Adrenal gland (tissue), 12 donors: ENCODE results near the gene LZIC. TPM values are rescaled to one million over a fixed set of nuclear protein-coding genes. Genes with fewer than 3 reads are reported as not detected.

Source experiments
- DNase-seq, 7 donors: peaks; one replicate each; pipeline ENCODE4 v3.0.0-alpha.2; 2019 to 2020
- H3K27ac ChIP-seq, 5 donors: fragments of 200-600 bp; sonication (generic) in 4 of 5; 1 replicate in 3 of 5; 2 replicates in 2 of 5; pipeline versions ENCODE4 v1.5.1 to v1.8.0; 2016 to 2020; ENCODE audit warnings: mild to moderate bottlenecking in 1 of 5
- H3K27me3 ChIP-seq: fragments of 200-600 bp; 2 replicates; pipeline ENCODE4 v1.8.0; 2021
- H3K36me3 ChIP-seq, 2 donors: fragments of 200-600 bp; replicated peaks in 1 of 2; 1 replicate in 1 of 2; 2 replicates in 1 of 2; pipeline versions ENCODE4 v1.5.1 to v1.8.0; 2018 to 2022
- H3K4me1 ChIP-seq, 2 donors: fragments of 200-600 bp; replicated peaks in 1 of 2; 1 replicate in 1 of 2; 2 replicates in 1 of 2; pipeline versions ENCODE4 v1.5.1 to v1.8.0; 2018 to 2021
- H3K4me3 ChIP-seq, 4 donors: fragments of 200-600 bp; sonication (generic) in 3 of 4; one replicate each; pipeline ENCODE4 v1.5.1; 2016 to 2018
- H3K9me3 ChIP-seq, 3 donors: fragments of 200-600 bp; sonication (generic) in 1 of 3; replicated peaks in 1 of 3; 1 replicate in 2 of 3; 2 replicates in 1 of 3; pipeline versions ENCODE4 v1.5.1 to v1.8.0; 2016 to 2021
- CTCF ChIP-seq, 6 experiments: fragments of 450-650 bp in 4 of 6; fragments of 200-600 bp in 2 of 6; sonication (generic) in 1 of 6; IDR thresholded peaks; 1 replicate in 5 of 6; 2 replicates in 1 of 6; pipeline versions ENCODE4 v1.5.1 to v1.8.0; 2016 to 2021; ENCODE audit warnings: antibody characterized with exemption in 6 of 6, mild to moderate bottlenecking in 2 of 6, moderate library complexity in 1 of 6
- POLR2A ChIP-seq, 2 donors: fragments of 450-650 bp; IDR thresholded peaks; one replicate each; pipeline ENCODE4 v1.6.1; 2017; ENCODE audit warnings: antibody characterized with exemption in 2 of 2, mild to moderate bottlenecking in 2 of 2, moderate library complexity in 1 of 2
- WGBS, 4 donors: extraction: QIAGEN DNeasy Blood & Tissue Kit in 2 of 4; methylation state at CpG; one replicate each; pipeline versions ENCODE4 v1.1.5 to v1.1.7; 2013 to 2017; 5-methylcytosine and 5-hydroxymethylcytosine counted together
- intact Hi-C, 2 donors: fragments of 100-400 bp; cut with DNase I; formaldehyde crosslinking; loops; one replicate each; pipeline versions ENCODE4 v1.14.1 to v1.15.0; 2022 to 2023
- polyA plus RNA-seq, 3 donors: library from polyadenylated mRNA; stranded (reverse); fragments of 200-250 nt in 2 of 3; fragments of 350-450 nt in 1 of 3; fragmentation: Illumina TruSeq in 1 of 3; extraction: RNeasy Lipid Tissue Mini Kit (QIAGEN cat#74804) in 1 of 3; gene quantifications; one replicate each; pipeline ENCODE4 v1.2.3, GENCODE V29; 2013 to 2014
- total RNA-seq, 9 donors: library from RNA; depleted of rRNA in 4 of 9; stranded (reverse); fragments of >200 nt in 4 of 9; fragments of 120-200 nt in 1 of 9; fragmentation: NEBNext Ultra II Directional in 1 of 9; extraction: Animal tissue kit (Norgen Biotek cat#: 25700) in 1 of 9; gene quantifications; one replicate each; pipeline versions ENCODE4 v1.1.0 to v1.2.4, GENCODE V29; 2013 to 2023
- donor health status: healthy with polysubstance abuse.
- donor health status: Bipolar disorder and iron deficiency.
- donor health status: DM: yes; HTN: yes; CAD: no.
- donor health status: DM: no; HTN: no; CAD: no.
- donor health status: DM: no; HTN: no; CAD: no.
- donor health status: DM: yes; HTN: yes; CAD: no.

Gene LZIC
- total and polyA plus RNA-seq, 12 donors: 6.5 to 42.9 (median 30.3) TPM

- H3K27ac ChIP-seq: no peak overlapping the region
- TF ChIP-seq POLR2A (IDR thresholded peaks at IDR 0.05) (no peak), CTCF (IDR thresholded peaks at IDR 0.05) (no peak)
- intact Hi-C loops: no loop called here
- no peaks in the 10 kb centered on the region for H3K9me3 ChIP-seq
- H3K4me1 ChIP-seq: peaks cover 0 to under 1% of the 10 kb centered on the region in 2 donors
- no peak for DNase-seq
- H3K36me3 ChIP-seq: no peaks in the 10 kb centered on the region
- H3K4me3 ChIP-seq: no peak overlapping the region
- no peaks in the 10 kb centered on the region for H3K27me3 ChIP-seq
- 78 to 93% (median 85%) methylated on average over 2 of the region's 2 CpGs for WGBS, 4 donors
Observed at GRCh38 chr1:9916452-9916851, 26.7 kb downstream of the LZIC start.

- Histone ChIP-seq H3K4me1 (peaks cover 0 to 8% of the 10 kb centered on the region in 2 donors), H3K27ac (no peak overlapping the region), H3K27me3 (no peaks in the 10 kb centered on the region), H3K36me3 (no peaks in the 10 kb centered on the region), H3K9me3 (no peaks in the 10 kb centered on the region), H3K4me3 (no peak overlapping the region)
- intact Hi-C loops: no loop called here
- DNase-seq: no peak
- WGBS, 4 donors: 70 to 89% (median 78%) methylated on average over 2 of the region's 2 CpGs
- TF ChIP-seq POLR2A (IDR thresholded peaks at IDR 0.05): no peak
- TF ChIP-seq CTCF (IDR thresholded peaks at IDR 0.05): no peak
Observed at GRCh38 chr1:9914610-9914937, 28.6 kb downstream of the LZIC start.

- 84 to 87% (median 86%) methylated on average over 12 of the region's 12 CpGs for WGBS, 4 donors
- no peak for DNase-seq
- H3K27ac ChIP-seq: no peak overlapping the region
Observed at GRCh38 chr1:9912264-9912936, 30.8 kb downstream of the LZIC start.

More at GRCh38 chr1:9912264-9912936, 30.8 kb downstream of the LZIC start:
- intact Hi-C loops: no loop called here
- Histone ChIP-seq H3K27me3 (no peaks in the 10 kb centered on the region), H3K4me3 (no peak overlapping the region), H3K9me3 (no peaks in the 10 kb centered on the region), H3K36me3 (no peaks in the 10 kb centered on the region), H3K4me1 (peaks cover 9 to 17% of the 10 kb centered on the region in 2 donors)
- TF ChIP-seq POLR2A (IDR thresholded peaks at IDR 0.05) (no peak), CTCF (IDR thresholded peaks at IDR 0.05) (no peak)
